Brain pericyte (primary cell): ENCODE results near the gene GRIA2.
"Not testable (repeated sequence)": the region's sequence is repeated elsewhere in the genome, so short reads cannot be mapped to it uniquely, and the experiment has no call there.

Experiments
- DNase-seq: peaks from one replicate; pipeline ENCODE4 v3.0.0-alpha.2; 2012; ENCODE audit warnings: low read depth, low spot score

GRIA2 gene

GRCh38 chr4:157258165-157258564 lies 37.6 kb downstream of the GRIA2 start:
- not testable (repeated sequence) for DNase-seq

DNA sequence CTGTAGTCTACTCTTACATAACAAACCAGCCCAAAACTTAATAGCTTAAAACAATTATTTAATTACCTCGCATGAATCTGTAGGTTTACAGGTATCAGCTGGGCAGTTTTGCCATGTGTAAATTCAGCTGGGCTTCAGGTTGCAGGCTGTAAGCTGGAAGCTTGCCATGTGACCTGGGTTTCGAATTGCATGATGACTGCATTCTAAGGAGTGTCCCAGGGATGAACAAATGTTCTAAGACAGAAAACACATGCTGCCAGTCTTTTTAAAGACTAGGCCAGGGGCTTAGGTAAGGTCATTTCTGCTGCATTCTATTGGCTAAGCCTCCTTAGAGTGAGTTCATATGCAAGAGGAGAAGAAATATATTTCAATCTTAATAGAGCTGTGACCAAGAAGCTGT lies 44.8 kb downstream of the GRIA2 start:
- DNase-seq: no peak

DNA sequence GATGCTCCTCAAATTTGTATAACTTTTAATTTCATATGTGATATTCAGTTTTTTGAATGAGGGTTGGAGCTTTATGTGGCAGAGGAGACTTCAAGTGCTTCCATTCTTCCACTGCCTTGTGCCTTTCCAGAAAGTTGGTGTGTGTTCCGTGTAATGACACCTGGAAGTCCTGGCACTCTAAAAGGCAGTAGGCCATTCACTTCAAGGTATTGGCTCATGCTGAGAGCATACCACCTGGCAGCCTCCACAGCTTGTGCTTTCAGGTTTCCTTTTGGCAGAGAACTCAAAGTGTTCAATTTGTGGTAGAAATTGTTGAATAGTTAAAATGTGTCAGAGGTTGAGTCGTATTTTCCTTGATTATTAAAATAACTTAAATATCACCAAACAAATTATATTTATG lies 49.6 kb downstream of the GRIA2 start:
- no peak for DNase-seq

GRCh38 chr4:157270552-157270951 lies 50.0 kb downstream of the GRIA2 start:
- no peak for DNase-seq

DNA sequence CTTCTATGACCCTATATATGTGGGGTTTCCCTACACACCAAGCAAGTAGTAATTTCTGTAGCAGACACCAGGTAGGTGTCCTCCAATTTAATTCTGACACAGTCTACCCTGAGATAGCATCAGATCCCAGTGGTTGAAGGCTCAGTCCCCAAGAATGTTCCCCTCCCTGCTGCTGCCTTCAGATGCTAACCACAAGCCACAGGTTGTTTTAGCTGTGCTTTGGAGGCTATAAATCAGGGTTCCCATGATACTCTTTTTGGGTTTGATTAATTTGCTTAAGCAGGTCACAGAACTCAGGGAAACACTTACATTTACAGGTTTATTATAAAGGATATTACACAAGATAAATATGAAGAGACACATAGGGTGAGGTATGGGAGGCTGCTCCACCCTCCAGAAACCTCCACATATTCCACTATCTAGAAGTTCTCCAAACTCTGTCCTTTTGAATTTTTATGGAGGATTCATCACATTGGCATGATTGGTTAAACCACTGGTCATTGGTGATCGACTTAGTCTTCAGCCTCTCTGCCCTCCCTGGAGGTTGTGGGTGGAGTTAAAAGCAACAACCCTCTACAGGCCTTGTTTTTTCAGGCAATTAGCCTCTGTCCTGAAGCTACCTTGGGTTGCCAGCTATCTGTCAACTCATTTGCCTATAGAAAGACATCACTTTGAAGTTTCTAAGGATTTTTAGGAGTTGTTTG lies 50.8 kb downstream of the GRIA2 start:
- DNase-seq: no peak

GRCh38 chr4:157280673-157281072 lies 60.1 kb downstream of the GRIA2 start:
- no peak for DNase-seq

DNA sequence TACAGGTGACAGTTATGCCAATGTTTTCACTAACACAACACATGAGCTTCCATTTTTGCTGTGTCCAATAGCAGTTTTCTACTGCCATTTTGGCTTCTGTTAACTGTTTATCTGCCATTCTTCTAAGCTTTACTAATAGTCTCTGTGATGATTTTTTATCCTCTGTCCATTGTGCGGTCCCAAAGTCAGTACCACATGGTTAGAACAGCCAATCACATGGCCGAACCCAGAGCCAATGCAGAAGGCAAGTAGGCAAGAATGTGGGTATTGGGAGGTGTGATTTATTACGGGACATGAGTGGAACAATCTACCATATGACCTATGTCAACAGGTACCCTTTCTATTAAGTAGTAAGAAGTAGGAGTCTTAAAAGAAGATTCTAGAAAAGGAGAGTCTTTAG lies 61.5 kb downstream of the GRIA2 start:
- no peak for DNase-seq

DNA sequence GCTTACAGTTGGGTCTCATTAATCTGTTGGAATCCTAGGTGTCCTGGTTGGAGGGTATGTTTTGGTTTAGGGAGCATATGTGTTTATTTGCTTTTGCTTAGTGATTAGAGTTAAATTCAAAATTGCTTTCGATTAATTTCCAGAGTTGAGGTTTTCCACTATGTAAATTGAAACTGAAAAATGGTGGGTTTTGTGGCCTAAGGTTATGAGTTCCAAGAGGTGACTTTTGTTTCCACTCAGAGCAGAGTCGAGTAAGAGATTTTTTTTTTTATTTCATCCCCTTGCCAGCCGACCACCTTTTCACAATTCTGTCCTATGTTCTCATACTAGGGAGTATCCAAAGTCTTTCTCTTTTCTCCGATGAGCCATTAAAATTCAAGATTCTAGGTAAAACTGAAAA lies 66.9 kb downstream of the GRIA2 start:
- no peak for DNase-seq

- DNase-seq: no peak
Measured at GRCh38 chr4:157290622-157291021, 70.1 kb downstream of the GRIA2 start.

DNA sequence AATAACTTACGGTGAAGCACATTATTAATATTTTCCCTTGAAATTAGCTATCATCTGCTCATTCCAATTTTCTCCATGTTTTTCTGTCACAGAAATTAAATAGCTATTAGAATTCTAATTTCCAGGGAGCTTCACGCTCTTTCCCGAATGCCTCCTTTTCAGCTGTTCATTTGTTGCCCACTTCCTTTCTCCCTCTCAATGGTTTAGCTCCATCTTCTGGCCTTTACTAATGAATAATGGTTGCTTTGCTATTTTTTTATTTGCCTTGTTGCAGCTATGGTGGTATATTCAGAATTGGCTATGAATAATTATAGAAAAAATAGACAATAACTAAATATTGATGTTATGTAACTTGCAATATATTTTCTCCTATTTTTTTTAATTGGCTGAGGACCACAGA lies 70.5 kb downstream of the GRIA2 start:
- no peak for DNase-seq

DNA sequence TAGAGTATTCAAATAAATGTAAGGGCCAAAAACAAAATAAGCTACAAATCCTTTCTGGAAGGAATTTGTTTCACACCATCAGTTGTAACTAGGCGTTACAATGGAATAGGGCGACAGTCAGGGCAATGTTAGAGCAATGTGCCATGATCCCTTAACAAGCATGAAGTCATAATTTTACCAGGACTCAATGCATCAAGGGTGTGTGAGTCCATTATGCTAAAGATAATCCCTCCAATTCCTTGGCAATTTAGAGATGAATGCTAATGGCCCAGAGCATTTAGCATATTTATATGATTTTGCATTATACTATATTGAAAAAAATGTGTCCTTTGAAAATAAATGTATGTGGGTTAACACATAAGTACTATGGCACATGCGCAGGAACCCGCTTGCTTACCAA lies 73.1 kb downstream of the GRIA2 start:
- DNase-seq: no peak

DNA sequence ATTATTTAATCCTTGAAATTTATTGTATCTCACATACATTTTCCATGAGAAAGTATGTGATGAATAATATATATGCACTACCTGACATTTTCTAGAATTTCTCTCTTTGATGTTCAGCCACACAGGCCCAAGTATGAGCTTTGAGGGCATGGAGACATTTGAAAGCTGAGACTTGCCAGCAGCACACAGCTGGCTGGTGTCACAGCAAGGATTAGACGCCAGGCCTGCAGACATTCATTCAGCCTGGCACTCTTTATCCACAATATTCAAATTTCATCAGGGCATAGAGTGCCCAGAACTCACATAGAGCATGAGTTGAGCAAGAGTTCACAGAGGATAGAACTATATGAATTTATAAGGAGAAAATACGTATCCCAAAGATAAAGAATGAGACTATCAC lies 74.0 kb downstream of the GRIA2 start:
- DNase-seq: no peak

DNA sequence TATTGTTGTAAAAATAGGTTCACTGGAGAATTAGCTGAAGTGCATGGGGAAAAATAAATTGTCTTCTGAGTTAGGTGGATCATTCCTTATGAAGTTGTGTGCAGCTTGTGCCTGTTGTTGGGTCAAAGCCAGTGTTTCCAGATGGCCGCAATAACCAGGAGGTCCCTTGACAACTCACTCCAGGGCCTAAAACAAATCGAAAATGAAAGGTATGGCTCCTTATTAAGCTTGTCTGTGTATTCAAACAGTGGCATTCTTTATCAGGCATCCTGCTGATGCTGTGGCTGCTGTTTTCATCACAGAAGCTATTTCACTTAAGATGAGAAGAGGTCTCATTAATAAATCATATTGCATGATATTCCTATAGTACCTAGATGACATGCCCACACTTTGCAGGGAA lies 80.2 kb downstream of the GRIA2 start:
- no peak for DNase-seq

DNA sequence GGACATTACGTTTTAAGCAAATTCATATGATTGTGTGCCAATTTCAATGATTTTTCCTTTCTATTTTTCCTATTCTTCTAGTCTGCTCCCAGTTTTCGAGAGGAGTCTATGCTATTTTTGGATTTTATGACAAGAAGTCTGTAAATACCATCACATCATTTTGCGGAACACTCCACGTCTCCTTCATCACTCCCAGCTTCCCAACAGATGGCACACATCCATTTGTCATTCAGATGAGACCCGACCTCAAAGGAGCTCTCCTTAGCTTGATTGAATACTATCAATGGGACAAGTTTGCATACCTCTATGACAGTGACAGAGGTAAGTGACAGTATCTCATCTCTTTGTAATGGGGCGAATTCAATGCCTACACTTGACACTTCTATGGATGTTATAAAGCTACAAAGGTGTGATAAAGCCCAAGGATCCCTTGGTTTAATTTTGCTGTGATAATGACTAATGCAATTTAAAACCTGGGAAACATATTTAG lies 83.0 kb downstream of the GRIA2 start:
- DNase-seq: no peak

DNA sequence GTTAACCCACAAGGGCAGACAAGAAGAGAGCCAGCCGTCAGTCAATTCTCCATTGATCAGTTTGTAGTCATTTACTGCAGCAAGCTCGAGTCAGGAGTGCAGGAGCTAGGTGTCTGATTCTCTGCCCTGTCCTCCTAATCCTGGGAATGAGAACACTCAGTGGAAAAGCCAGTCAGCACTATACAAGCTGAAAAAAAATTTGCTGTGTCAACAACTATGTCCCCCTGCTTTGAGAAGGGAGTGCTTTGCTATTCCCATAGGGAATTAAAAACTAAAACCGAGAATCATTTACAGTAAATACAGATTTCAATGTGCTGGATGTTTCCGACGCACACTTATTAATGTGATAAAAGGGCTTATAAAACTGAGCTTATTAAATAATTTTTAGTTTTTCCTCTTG lies 84.2 kb downstream of the GRIA2 start:
- DNase-seq: no peak

GRCh38 chr4:157312702-157313101 lies 92.2 kb downstream of the GRIA2 start:
- no peak for DNase-seq

- DNase-seq: no peak
Measured at GRCh38 chr4:157314906-157315305, 94.4 kb downstream of the GRIA2 start.

DNA sequence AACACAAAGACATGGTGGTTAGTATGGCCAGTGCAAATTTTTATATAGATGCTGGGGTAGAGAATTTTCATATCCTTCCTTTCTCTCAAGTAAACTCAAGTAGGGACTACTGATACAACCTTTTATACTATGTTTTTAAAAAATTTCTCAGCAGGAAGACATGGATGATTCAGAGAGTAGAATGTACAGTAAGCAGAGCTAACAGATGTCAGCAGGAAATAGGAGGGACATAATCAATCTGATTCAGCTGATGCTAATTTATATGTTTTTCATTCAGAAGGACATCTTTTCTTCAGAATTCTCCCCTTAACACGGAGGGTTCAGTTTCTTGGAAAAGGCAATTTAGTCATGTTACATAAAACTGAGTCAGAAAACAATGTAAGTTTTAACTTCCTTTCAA lies 95.4 kb downstream of the GRIA2 start:
- no peak for DNase-seq

DNA sequence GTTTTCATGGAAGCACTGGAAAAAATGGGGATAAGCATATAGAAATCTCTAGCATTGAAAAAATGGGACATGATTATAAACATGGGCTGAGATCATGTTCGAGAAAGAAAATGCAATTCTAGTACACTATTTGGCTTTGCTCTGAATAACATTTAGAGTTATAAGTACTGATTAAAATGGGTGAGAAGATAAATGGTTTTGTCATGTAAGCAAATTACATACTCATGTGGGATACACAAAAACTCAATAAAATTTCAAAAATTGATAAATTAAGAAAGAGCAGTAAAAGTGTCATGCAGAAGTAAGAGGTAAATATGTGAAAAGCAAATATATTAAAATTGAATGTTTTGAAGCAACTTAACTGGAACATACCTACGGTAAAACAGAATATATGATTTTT lies 99.6 kb downstream of the GRIA2 start:
- no peak for DNase-seq

GRCh38 chr4:157327666-157328065 lies 107.1 kb downstream of the GRIA2 start:
- no peak for DNase-seq

DNA sequence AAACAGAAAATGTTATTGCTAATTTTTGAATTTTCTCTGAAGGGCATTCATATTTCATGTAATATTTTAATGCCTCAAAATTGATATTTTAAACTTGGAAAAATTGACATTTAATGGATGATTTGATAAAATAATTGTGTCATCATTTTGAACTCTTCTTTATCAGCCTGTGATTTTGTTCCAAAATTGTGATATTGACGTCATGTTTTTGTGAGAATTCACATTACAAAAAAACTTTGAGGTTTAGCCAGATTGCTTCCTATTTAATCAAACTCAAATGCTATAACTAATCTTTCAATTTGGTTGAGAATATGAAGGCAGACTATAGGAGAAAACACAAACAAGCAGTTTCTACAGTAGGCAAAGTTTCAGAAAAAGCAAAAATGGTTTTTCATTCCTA lies 137.4 kb downstream of the GRIA2 start:
- no peak for DNase-seq

GRCh38 chr4:157358439-157358838 lies 137.9 kb downstream of the GRIA2 start:
- DNase-seq: no peak

DNA sequence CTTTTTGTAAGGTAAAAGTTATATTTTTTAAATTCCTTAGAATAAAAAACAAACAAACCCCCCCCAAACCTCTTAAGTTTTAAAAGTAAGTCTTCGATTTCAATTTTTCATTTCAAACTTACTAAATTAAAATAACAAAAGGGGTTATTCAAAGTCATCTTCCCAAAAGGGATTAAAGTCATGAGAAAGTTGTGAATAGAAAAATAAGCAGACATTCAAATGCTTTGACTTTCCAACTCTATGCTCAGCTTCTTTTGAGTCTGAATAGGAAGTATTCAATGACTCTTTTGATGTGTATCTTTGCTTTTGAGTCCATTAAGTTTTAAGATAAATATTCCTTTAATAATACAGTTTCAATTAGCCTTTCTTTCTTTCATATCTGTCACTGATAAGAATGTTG lies 138.3 kb downstream of the GRIA2 start:
- no peak for DNase-seq

- no peak for DNase-seq
Measured at GRCh38 chr4:157363360-157363759, 142.8 kb downstream of the GRIA2 start.
